Measurements from ENCODE around the gene PRDM7. TPM values are rescaled to one million over a fixed set of nuclear protein-coding genes. Genes with fewer than 3 reads are reported as not detected.

The PRDM7 gene
- total and polyA plus RNA-seq, 2 of the 8 experiments (the other 6 are each of a cell fraction or from before 2014, with no cell fraction given) = 0.02 TPM; not detected in 1

GRCh38 chr16:90022209-90023077, 54.7 kb downstream of the PRDM7 start (continued):
- no peak for TF ChIP-seq HDAC6 (IDR thresholded peaks at IDR 0.05; ENCODE audit: low read depth, low read length)
- no peak for TF ChIP-seq BCL11A (IDR thresholded peaks at IDR 0.05; ENCODE audit: low read depth in 2 of 2, low read length in 2 of 2)
- no peak for TF ChIP-seq RXRA (IDR thresholded peaks at IDR 0.05; ENCODE audit: insufficient read depth, low read depth, low read length)
- TF ChIP-seq KDM5A (IDR thresholded peaks at IDR 0.05; ENCODE audit: low read length) = no peak
- TF ChIP-seq BRCA1 (IDR thresholded peaks at IDR 0.05; ENCODE audit: low read depth, low read length) = peak; percentile 94
- TF ChIP-seq USF2 (IDR thresholded peaks at IDR 0.05; ENCODE audit: low read length) = no peak
- TF ChIP-seq SUZ12 (IDR thresholded peaks at IDR 0.05; ENCODE audit: low read length) = no peak
- TF ChIP-seq TAF1 (IDR thresholded peaks at IDR 0.05; ENCODE audit: low read depth, low read length) = peak; percentile 57; the same call in 1 of the 2 replicates
- no peak for TF ChIP-seq FOSL1 (IDR thresholded peaks at IDR 0.05; ENCODE audit: insufficient read depth, low read depth, low read length)
- no peak for TF ChIP-seq SIX5 (IDR thresholded peaks at IDR 0.05; ENCODE audit: low read depth, low read length)
- no peak for TF ChIP-seq ZNF274 (IDR thresholded peaks at IDR 0.05; ENCODE audit: borderline replicate concordance, extremely low read depth, low read length)
- no peak for TF ChIP-seq NANOG (IDR thresholded peaks at IDR 0.05; ENCODE audit: insufficient read depth, low read depth, low read length, poor library complexity, severe bottlenecking)
- TF ChIP-seq GTF2F1 (IDR thresholded peaks at IDR 0.05; ENCODE audit: borderline replicate concordance, low read depth, low read length) = no peak
- no peak for TF ChIP-seq CEBPB (IDR thresholded peaks at IDR 0.05; ENCODE audit: low read depth, low read length)
- TF ChIP-seq MAX (IDR thresholded peaks at IDR 0.05) = peak; percentile 73
- TF ChIP-seq POU5F1 (IDR thresholded peaks at IDR 0.05; ENCODE audit: low read depth, low read length) = no peak
- no peak for TF ChIP-seq CHD1 (IDR thresholded peaks at IDR 0.05; ENCODE audit: low read depth, low read length)
- no peak for TF ChIP-seq TEAD4 (IDR thresholded peaks at IDR 0.05; ENCODE audit: low read depth, low read length)
- TF ChIP-seq EGR1 (IDR thresholded peaks at IDR 0.05; ENCODE audit: borderline replicate concordance, low read depth, low read length) = peak; percentile 74; the same call in 1 of the 2 replicates
- no peak for TF ChIP-seq SP4 (IDR thresholded peaks at IDR 0.05; ENCODE audit: low read length)
- TF ChIP-seq BACH1 (IDR thresholded peaks at IDR 0.05; ENCODE audit: low read length) = no peak
- TF ChIP-seq CHD2 (IDR thresholded peaks at IDR 0.05; ENCODE audit: low read length) = peak; percentile 98
- no peak for TF ChIP-seq CBX8 (IDR thresholded peaks at IDR 0.05; ENCODE audit: borderline replicate concordance, low read depth, low read length)
- no peak for TF ChIP-seq CTBP2 (IDR thresholded peaks at IDR 0.05; ENCODE audit: borderline replicate concordance, insufficient read depth, insufficient read length, low read length)

Measured in H1 (cell line).